Cardiac fibroblast (primary cell): ENCODE results near the gene ARMC5.

Experiments used
- DNase-seq, 2 donors: peaks; one replicate each; pipeline versions ENCODE4 v3.0.0 to v3.0.0-alpha.2; 2010; ENCODE audit warnings: low read depth in 2 of 2
- H3K4me3 ChIP-seq, 2 donors: replicated peaks in 1 of 2; 1 replicate in 1 of 2; 2 replicates in 1 of 2; pipeline ENCODE4 v1.5.1; 2011; ENCODE audit warnings: low read depth in 2 of 2, low read length in 2 of 2, mild to moderate bottlenecking in 2 of 2, moderate library complexity in 1 of 2
- TF ChIP-seq, protein P1 (sequence below): IDR thresholded peaks from one replicate; pipeline ENCODE4 v1.5.1; 2011; ENCODE audit warnings: low read depth, mild to moderate bottlenecking, low read length, inconsistent platforms

Gene ARMC5

GRCh38 chr16:31461921-31462804 lies 2.9 kb downstream of the ARMC5 start:
- no peak overlapping the region for H3K4me3 ChIP-seq
- TF ChIP-seq, protein P1, sequence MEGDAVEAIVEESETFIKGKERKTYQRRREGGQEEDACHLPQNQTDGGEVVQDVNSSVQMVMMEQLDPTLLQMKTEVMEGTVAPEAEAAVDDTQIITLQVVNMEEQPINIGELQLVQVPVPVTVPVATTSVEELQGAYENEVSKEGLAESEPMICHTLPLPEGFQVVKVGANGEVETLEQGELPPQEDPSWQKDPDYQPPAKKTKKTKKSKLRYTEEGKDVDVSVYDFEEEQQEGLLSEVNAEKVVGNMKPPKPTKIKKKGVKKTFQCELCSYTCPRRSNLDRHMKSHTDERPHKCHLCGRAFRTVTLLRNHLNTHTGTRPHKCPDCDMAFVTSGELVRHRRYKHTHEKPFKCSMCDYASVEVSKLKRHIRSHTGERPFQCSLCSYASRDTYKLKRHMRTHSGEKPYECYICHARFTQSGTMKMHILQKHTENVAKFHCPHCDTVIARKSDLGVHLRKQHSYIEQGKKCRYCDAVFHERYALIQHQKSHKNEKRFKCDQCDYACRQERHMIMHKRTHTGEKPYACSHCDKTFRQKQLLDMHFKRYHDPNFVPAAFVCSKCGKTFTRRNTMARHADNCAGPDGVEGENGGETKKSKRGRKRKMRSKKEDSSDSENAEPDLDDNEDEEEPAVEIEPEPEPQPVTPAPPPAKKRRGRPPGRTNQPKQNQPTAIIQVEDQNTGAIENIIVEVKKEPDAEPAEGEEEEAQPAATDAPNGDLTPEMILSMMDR, result no peak
- no peak for DNase-seq

GRCh38 chr16:31464348-31464769 lies 5.1 kb downstream of the ARMC5 start:
- no peak for DNase-seq
- H3K4me3 ChIP-seq, result no peak overlapping the region
- TF ChIP-seq, protein P1, result no peak

DNA sequence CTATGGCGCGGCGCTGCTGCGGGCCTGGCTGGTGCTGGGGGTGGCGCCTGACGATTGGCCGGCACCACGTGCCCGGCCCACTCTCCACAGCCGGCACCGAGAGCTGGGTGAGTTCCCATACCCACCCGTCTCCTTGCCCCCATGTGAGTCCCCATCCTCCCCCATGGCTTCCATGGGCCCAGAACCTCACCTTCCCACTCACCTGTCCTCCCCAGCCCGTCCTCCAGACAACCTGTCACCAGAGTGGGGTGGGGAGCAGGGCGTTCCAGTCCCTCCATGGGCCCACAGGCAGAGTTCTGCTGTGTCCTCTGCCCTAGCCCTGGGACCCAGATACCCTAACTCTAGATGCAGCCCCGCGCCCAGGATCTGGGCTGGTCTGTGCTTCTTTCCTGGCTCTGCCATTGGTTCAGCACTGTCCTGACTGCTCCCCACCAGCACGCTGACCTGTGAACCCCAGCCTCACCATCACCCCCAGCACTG lies 5.5 kb downstream of the ARMC5 start:
- H3K4me3 ChIP-seq, result no peak overlapping the region
- no peak for DNase-seq
- TF ChIP-seq, protein P1, result no peak

DNA sequence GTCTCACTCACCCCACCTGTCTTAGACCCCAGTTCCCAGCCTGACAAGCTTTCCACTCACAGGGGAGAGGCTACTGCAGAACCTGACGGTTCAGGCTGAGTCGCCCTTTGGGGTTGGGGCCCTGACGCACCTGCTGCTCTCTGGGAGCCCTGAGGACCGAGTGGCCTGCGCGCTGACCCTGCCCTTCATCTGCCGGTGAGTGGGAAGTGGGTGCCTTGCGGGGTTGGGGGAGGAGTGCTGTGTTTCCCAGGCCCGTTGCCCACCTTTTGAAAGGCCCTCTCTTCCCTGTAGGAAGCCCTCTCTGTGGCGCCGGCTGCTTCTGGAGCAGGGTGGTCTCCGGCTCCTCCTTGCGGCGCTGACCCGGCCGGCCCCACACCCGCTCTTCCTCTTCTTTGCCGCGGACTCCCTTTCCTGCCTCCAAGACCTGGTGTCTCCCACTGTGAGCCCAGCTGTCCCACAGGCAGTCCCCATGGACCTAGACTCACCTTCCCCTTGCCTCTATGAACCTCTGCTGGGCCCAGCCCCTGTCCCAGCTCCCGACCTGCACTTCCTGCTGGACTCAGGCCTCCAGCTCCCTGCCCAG lies 6.6 kb downstream of the ARMC5 start:
- TF ChIP-seq, protein P1, result no peak
- H3K4me3 ChIP-seq, result no peak overlapping the region
- DNase-seq, result no peak

- H3K4me3 ChIP-seq, result no peak overlapping the region
- TF ChIP-seq, protein P1, result no peak
- DNase-seq, result no peak
Measured at GRCh38 chr16:31466381-31466841, 7.1 kb downstream of the ARMC5 start.

DNA sequence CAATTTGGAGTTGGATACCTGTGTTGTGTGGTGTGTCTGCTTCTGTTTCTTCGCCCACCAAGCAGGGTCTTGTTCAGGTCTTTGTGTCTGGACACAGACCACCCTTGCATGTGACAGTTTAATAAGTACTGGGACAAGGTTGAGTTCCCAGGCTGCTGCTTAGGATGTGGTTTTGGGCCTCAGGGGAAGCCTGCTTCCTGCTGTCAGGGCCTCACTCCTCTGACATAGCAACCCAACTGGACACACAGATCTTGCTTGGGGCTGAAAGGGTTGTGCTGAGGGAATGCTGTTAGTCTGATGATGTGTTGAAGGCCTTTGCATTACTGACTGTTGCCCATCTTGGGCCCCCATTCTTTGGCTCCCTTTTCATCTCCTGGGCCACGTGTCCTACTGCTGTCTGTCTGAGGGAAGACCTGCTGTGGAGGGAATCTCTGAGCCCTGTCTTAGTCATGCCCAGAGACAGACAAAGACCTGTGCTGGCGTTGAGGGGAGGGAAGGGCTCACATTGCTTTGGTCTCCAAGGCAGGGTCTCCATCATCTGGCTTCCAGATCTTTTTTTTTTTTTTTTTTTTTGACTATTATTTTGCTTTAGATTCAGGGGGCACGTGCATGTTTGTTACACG lies 8.0 kb downstream of the ARMC5 start:
- no peak overlapping the region for H3K4me3 ChIP-seq
- DNase-seq, result peak; percentile 51 to 56
- TF ChIP-seq, protein P1, result no peak
